GM20000 (cell line): ENCODE data around the gene DNAJC5.

Experiments used
- DNase-seq: peaks from one replicate; pipeline ENCODE4 v3.0.0; 2012; ENCODE audit warnings: low spot score
- TF ChIP-seq, protein P1 (sequence below): IDR thresholded peaks from 2 replicates; pipeline ENCODE4 v1.5.1; 2012; ENCODE audit warnings: mild to moderate bottlenecking, control low read depth; ENCODE audit errors: extremely low read depth, missing control alignments

DNAJC5 gene

DNA sequence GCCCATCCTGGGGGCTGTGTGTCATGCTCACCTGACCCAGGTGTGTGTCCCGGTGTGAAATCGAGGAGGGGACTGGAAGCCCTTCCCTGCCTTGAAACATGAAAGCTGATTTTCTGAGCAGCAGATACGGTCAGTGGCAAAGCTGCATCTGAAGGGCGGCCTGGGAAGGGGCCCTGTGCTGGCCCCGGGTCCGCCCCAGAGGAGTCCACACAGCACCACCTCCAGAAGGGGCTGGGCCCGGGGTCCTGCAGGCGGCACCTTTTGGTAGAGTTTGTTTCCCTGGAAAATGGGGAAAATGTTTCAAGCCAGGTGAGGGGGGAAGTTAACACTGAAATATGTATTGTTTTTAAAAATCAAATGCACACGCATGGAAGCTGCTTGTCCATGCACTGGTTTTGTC lies 40.5 kb downstream of the DNAJC5 start:
- no peak for DNase-seq
- TF ChIP-seq, protein P1, sequence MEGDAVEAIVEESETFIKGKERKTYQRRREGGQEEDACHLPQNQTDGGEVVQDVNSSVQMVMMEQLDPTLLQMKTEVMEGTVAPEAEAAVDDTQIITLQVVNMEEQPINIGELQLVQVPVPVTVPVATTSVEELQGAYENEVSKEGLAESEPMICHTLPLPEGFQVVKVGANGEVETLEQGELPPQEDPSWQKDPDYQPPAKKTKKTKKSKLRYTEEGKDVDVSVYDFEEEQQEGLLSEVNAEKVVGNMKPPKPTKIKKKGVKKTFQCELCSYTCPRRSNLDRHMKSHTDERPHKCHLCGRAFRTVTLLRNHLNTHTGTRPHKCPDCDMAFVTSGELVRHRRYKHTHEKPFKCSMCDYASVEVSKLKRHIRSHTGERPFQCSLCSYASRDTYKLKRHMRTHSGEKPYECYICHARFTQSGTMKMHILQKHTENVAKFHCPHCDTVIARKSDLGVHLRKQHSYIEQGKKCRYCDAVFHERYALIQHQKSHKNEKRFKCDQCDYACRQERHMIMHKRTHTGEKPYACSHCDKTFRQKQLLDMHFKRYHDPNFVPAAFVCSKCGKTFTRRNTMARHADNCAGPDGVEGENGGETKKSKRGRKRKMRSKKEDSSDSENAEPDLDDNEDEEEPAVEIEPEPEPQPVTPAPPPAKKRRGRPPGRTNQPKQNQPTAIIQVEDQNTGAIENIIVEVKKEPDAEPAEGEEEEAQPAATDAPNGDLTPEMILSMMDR = no peak

DNA sequence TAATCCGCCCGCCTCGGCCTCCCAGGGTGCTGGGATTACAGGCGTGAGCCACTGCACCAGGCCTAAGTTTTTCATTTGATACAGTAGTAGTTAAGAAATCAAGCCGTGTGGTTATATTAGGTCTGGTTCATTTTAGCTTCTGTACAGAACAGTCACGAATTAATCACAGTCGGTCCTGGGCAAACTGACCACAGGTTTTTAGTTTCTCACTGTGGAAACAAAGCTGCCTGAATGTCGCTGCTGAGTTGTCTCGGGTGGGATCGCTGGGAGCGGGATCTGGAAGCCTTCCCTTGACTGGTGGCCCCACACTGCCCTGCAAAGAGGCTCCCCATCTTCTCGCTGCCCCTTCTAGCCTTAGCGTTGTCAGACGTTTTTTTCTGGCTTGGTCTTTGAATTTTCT lies 42.7 kb downstream of the DNAJC5 start:
- DNase-seq = no peak
- TF ChIP-seq, protein P1 = no peak

DNA sequence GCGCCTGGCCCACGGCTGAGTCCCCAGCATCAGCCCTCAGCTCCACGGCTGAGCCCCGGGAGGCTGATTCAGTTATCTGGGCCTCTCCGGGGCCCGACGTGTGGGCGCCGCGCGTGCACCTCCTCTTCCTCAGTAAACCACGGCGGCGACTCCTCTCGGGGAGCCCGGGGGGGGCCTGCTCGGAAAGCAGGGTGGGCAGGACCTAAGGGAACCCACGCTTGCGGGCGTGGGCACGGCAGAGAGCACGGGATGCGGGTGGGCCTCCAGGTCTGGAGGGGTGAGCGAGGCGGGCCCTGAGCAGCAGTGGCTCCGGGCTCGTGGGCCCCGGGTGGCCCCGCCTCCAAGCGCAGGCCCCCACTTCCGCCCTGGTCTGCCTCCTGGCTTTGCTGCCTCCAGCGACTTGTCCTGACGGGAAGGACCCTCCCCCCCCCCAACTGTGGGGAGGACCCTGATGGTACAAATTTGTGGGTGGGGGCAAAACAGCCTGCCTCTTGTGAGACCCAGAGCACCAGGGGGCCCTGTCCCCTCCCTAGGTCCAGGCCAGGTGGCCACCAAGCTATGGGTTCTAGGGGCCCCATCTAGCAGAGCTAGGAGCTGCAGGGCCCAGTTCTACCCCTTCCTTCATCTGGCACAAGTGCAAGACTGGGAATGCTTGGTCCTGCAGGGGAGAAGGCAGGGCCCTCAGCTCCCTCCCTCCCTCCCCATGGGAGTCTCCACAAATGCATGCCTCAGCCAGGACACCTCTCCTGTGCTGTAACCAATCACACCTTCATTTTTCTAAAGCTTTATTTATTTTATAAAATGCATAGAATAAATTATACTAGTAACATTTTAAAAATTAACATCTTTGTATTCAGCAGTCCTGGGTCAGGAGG lies 44.4 kb downstream of the DNAJC5 start:
- DNase-seq = no peak

DNA sequence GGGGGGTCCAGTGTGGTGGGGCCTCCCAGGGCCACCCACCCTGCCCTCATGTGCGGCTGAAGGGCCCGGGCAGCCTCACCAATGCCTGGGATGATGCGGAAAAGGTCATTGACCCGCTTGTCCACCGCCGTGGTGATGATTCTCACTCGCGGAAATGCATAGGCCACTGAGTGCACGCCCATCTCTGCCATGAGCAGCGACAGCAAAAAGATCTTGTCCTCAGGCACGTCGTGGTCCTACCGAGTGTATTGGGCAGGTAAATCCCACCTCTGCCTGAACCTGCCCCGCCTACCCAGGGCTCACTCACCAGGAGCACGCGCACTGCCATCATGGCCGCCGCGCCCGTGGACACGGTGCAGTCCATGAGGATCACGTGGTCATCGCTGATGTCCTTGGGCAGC lies 45.1 kb downstream of the DNAJC5 start:
- TF ChIP-seq, protein P1 = no peak
- DNase-seq = no peak

More for the DNA sequence above, 44.4 kb downstream of the DNAJC5 start:
- TF ChIP-seq, protein P1 = no peak

DNA sequence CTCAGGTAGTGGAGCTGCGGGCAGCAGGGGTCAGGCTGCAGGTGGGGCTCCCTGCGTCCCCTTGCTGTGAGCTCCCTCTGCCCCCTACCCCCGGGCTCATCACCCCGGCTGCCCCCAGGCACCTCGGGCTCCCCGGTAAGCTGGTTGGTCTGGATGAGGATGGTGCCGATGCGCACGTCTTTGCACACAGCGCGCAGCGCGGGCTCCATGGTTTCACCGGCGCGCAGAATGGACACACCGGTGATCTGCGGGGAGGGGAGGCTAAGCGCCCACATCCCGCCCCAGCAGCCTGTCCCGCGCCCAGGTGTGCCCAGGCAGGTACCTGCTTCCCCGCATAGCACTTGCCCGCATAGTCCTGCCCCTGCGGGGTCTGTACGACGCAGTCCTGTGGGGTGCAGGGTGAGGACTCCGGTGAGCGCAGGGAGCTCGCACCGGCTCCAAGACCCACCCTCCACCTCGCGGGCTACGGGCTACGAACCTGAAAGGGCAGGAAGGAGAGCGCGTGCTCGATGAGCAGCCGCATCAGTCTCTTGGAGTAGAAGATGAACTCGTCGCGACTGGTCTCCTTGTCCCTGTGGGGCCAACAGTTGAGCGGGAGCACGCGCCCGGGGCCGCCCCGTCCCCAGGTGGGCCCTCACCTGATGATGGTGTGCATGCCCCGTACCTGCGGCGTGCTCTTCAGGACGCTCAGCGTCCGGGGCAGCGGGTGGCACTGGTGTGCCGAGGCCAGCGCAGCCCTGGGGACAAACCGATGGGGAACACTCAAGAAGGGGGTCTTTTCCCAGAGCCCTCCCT lies 45.7 kb downstream of the DNAJC5 start:
- TF ChIP-seq, protein P1 = no peak
- DNase-seq = no peak

DNA sequence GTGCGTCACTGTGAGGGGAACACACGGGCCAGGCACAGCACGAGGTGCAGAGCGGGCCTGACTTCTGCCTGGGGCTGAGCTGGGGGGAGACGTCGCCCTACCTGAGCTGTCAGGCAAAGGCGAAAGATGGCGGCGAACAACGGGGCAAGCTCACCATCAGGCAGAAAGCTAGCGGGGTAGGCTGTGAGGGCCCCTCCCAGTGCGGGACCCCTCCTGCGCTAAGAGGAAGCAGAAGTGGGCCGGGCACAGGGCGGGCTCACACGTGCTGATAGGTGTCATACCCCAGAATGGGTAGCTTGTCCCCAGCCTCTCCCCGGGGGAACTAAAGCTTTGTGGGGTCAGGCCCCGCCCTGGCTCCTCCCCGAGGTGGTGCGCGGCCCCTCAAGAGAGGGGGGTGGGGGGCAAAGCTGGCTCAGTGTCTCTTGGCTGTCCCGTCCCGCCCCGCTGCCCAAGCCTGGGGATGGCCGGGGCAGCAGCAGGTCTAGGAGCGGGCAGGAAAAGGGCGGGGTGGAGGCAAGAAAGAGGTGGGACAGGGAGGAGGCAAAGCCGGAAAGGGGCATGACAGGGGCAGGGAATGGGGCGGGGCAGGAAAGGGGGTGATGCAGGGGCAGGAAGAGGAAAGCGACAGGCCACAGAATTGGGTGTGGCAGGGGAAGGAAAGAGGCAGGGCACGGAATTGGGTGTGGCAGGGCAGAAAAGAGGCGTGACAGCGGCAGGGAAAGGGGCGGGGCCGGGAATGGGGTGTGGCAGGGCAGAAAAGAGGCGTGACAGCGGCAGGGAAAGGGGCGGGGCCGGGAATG lies 46.6 kb downstream of the DNAJC5 start:
- TF ChIP-seq, protein P1 = no peak
- peak; percentile 71 for DNase-seq
